OCI-LY3 (cell line): ENCODE measurements around the gene ZNF385C.

Source experiments
- H2AFZ ChIP-seq: fragments of 200-600, 300-600 bp; shearing (Covaris generic); 2 replicates; pipeline ENCODE4 v1.6.0; 2014; ENCODE audit warnings: antibody characterized with exemption, low read depth, low read length
- H3K27ac ChIP-seq: fragments of 200-600, 300-600 bp; sonication (generic); 2 replicates; pipeline ENCODE4 v1.5.1; 2014; ENCODE audit warnings: mild to moderate bottlenecking, low read length, moderate library complexity, mixed read lengths
- H3K27me3 ChIP-seq: fragments of 200-600, 300-600 bp; sonication (generic); 2 replicates; pipeline ENCODE4 v1.6.1; 2014; ENCODE audit warnings: low read depth, low read length, mixed read lengths
- H3K36me3 ChIP-seq: fragments of 200-600, 300-600 bp; sonication (generic); replicated peaks from 2 replicates; pipeline ENCODE3; 2014; ENCODE audit warnings: low read depth, low read length, mixed read lengths
- H3K4me1 ChIP-seq: fragments of 300-600, 200-600 bp; sonication (generic); 2 replicates; pipeline ENCODE4 v1.6.1; 2014; ENCODE audit warnings: low read length, mixed read lengths
- H3K4me2 ChIP-seq: fragments of 200-600, 300-600 bp; sonication (generic); 2 replicates; pipeline ENCODE4 v1.6.1; 2014; ENCODE audit warnings: low read length, mixed read lengths
- H3K4me3 ChIP-seq: fragments of 300-600, 200-600 bp; sonication (generic); 2 replicates; pipeline ENCODE4 v1.5.1; 2014; ENCODE audit warnings: antibody characterized with exemption, mild to moderate bottlenecking, low read length, moderate library complexity
- H3K79me2 ChIP-seq: fragments of 300-600, 200-600 bp; shearing (Covaris generic); 2 replicates; pipeline ENCODE4 v1.6.1; 2014; ENCODE audit warnings: mild to moderate bottlenecking, low read length, mixed read lengths
- H3K9ac ChIP-seq: fragments of 300-600, 200-600 bp; shearing (Covaris generic); 2 replicates; pipeline ENCODE4 v1.6.0; 2014; ENCODE audit warnings: mild to moderate bottlenecking, low read length, moderate library complexity
- H3K9me3 ChIP-seq: fragments of 200-600, 300-600 bp; shearing (Covaris generic); 2 replicates; pipeline ENCODE4 v1.6.1; 2014; ENCODE audit warnings: low read length, mixed read lengths; ENCODE audit not compliant: insufficient read depth
- H4K20me1 ChIP-seq: fragments of 200-600, 300-600 bp; sonication (generic); 2 replicates; pipeline ENCODE4 v1.6.1; 2016; ENCODE audit warnings: low read length, mixed read lengths; ENCODE audit not compliant: insufficient read depth
- EZH2phosphoT487 ChIP-seq: fragments of 200-600 bp; shearing (Covaris generic); IDR thresholded peaks from 2 replicates; pipeline ENCODE4 v1.6.1; 2018; ENCODE audit warnings: antibody characterized with exemption, mixed run types, low read depth
- TF ChIP-seq, protein P1 (sequence below): fragments of 200-600, 300-600 bp; sonication (generic); IDR thresholded peaks from 2 replicates; pipeline ENCODE4 v1.5.1; 2014; ENCODE audit warnings: antibody characterized with exemption, low read length, low read depth

Gene ZNF385C

DNA sequence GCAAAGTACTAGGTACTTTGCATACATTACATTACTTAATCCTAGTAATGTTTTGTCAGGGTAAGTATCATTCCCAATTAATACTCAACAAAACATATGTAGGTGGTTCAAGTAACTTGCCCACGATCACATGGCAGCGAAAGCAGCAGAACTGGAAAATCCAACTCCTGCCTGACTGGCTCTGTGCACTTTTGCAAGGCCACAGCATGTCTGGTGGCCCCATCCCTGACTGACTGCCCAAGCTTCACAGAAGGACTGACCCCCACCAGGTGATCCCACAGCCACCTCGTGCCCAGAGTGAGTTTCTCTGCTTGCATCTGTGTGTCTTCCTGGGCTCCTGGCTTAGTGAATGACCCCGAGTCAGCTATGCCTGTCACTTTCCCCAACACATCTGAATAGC lies 120.3 kb downstream of the ZNF385C start:
- peaks cover 67% of the 10 kb centered on the region for H3K36me3 ChIP-seq
- peak overlapping the region; percentile 88 for H3K27ac ChIP-seq
- TF ChIP-seq, protein P1, sequence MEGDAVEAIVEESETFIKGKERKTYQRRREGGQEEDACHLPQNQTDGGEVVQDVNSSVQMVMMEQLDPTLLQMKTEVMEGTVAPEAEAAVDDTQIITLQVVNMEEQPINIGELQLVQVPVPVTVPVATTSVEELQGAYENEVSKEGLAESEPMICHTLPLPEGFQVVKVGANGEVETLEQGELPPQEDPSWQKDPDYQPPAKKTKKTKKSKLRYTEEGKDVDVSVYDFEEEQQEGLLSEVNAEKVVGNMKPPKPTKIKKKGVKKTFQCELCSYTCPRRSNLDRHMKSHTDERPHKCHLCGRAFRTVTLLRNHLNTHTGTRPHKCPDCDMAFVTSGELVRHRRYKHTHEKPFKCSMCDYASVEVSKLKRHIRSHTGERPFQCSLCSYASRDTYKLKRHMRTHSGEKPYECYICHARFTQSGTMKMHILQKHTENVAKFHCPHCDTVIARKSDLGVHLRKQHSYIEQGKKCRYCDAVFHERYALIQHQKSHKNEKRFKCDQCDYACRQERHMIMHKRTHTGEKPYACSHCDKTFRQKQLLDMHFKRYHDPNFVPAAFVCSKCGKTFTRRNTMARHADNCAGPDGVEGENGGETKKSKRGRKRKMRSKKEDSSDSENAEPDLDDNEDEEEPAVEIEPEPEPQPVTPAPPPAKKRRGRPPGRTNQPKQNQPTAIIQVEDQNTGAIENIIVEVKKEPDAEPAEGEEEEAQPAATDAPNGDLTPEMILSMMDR: no peak
- no peak for TF ChIP-seq EZH2phosphoT487

DNA sequence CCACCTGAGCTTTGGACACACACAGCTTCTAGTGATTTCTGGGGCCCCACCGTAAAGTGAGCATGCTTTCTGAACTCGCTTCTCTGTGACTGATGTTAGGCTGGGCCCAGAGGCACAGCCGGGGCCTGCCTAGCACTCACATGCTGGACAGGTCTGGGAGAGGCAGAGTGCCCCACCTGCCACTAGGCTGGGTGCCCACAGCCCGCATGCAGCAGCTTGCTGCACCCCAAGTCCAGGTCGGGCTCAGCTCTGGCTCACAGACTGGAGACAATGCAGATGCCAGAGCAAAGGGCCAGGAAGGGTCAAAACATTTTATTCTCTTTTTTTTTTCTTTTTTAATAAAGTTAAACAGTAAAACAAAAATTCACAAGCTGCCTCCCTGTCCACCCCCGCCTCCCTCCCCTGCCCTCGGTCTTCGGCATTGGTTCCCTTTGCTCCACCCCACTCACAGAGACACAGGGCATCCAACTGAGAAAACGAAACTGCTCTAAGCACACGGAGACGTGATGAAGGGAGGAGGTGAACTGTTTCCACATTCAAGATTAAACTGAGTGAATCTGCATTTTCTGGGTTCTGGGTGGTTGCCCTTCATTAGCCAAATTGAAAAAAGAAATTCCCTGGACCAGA lies 122.0 kb downstream of the ZNF385C start:
- Histone ChIP-seq H3K4me1 (peaks cover 67% of the 10 kb centered on the region), H3K27me3 (no peaks in the 10 kb centered on the region), H3K79me2 (peaks cover 46% of the 10 kb centered on the region), H3K4me3 (peak overlapping the region; percentile 27), H4K20me1 (peaks cover 23% of the 10 kb centered on the region), H3K27ac (peak overlapping the region; percentile 88), H3K9ac (peak overlapping the region; percentile 45), H2AFZ (no peak overlapping the region), H3K4me2 (peak overlapping the region; percentile 56), H3K36me3 (peaks cover 73% of the 10 kb centered on the region), H3K9me3 (no peaks in the 10 kb centered on the region)
- no peak for TF ChIP-seq EZH2phosphoT487
- TF ChIP-seq, protein P1: no peak

More for the DNA sequence above, 120.3 kb downstream of the ZNF385C start:
- peaks cover 71% of the 10 kb centered on the region for H3K4me1 ChIP-seq
- peaks cover 34% of the 10 kb centered on the region for H3K79me2 ChIP-seq
- H3K27me3 ChIP-seq: no peaks in the 10 kb centered on the region
- H4K20me1 ChIP-seq: peaks cover 9% of the 10 kb centered on the region
- no peak overlapping the region for H3K9ac ChIP-seq
- H3K4me2 ChIP-seq: no peak overlapping the region
- H3K9me3 ChIP-seq: no peaks in the 10 kb centered on the region
- H2AFZ ChIP-seq: no peak overlapping the region
- H3K4me3 ChIP-seq: no peak overlapping the region
